HG02678 (cell line): Measurements from ENCODE around the gene PCDH12.

ENCODE experiments used
- ATAC-seq: cut with Tn5 transposase; IDR thresholded peaks from one replicate; pipeline ENCODE4 v1.9.1; 2021; ENCODE audit warnings: mild to moderate bottlenecking, moderate library complexity; ENCODE audit not compliant: unreplicated experiment

The PCDH12 gene

DNA sequence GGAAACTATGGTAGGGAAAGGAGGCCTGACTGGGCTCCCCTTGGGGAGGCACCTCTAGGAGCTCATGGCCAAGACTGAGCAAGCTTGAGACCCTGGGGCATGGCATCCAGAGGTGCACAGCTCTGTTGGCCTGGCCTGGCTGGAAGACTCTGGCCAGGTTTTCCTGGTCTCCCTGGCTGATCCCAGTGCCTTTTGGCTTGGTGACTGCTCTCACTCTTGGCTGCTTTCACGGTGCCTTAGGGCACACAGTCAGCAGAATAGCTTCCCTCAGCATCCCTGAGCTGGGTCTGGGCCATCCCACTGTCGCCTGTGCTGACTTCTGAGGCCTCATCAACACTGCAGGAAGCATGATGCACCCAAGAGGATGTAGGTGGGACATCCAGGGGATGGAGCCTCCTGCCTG, 47.7 kb downstream of the PCDH12 start:
- ATAC-seq = no peak

DNA sequence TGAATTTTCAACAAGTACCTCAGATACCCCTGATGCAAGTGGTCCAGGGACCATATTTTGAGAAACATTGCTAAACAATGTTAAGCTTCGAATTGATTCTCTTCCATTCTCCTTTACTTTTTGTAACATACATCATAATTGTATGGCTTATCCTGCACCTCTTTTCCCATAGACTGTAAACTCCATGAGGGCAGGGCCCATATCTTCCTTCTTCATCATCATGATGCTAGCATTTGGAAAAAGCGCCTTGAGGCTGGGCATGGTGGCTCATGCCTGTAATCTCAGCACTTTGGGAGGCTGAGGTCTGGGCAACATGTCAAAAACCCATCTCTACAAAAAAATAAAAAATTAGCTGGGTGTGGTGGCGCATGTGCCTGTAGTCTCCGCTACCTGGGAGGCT, 48.8 kb downstream of the PCDH12 start:
- ATAC-seq = no peak

DNA sequence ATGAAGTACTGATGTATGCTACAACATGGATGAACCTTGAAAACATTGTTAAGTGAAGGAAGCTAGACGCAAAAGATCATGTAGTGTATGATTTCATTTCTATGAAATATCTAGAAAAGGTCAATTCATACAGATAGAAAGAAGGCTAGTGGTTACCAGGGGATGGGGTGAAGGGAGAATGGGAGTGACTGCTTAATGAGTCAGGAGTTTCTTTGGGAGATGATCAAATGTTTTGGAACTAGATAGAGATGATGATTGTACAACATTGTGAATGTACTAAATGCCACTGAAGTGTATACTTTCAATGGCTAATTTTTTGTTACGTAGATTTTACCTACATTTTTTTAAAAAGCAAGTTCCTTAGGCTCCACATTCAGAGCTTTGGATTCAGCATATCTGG, 49.2 kb downstream of the PCDH12 start:
- ATAC-seq = no peak

DNA sequence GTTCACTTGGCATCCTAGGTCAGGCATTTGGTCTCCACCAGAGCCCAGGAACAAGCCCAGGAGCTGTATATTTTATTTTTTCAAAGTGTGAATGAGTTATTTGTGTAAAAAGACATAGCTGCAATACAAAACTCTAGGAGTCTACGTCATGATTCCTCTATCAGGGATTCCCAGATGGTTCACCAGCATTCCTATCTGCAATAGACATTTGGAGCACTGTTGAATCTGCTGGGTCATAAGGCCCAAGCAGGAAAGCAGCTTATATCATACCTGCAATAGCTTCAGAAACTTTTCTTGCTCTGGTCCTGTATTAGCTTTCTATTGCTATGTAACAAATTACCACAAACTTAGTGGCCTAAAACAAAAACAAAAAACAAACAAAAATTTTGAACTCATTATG, 51.0 kb downstream of the PCDH12 start:
- no peak for ATAC-seq

DNA sequence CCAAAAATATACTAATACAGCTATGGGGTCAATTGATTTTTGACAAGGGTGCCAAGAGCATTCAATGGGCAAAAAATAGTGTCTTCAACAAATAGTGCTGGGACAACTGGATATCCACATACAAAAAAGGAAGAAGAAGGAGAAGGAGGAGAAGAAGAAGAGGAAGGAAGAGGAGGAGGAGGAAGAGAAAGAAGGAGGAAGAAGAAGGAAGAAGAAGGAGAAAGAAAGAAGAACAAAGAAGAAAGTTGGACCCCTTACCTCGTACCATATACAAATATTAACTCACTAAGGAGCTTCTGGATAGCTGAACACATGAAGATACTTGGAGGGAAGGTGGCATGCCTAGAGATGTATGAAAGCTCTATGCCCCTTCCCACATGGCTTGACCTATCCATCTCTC, 51.5 kb downstream of the PCDH12 start:
- no peak for ATAC-seq

DNA sequence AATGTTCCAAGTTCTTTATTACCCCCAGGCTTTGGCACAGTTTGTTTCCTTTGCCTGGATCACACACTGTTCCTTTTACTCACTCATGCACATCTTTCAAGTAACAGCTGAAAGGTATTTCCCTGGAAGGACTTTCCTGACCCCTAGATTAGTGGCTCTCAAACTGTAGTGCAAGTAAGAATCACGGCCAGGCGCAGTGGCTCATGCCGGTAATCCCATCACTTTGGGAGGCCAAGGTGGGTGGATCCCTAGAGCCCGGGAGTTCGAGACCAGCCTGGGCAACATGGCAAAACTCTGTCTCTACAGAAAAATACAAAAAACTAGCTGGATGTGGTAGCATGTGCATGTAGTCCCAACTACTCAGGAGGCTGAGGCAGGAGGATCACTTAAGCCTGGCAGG, 53.5 kb downstream of the PCDH12 start:
- no peak for ATAC-seq

DNA sequence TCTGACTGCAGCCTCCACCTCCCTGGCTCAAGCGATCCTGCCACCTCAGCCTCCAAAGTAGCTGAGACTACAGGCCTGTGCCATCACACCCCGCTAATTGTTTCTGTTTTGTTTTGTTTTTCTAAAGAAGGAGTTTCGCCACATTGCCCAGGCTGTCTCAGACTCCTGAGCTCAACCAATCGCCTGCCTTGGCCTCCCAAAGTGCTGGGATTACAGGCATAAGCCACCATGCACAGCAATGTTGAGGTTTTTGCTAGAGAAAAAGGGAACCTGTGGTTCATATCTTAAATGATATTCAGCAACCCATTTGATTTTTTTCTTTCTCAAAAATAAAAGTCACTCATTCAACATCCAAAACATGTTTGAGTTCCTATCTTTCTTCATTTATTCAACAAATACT, 54.7 kb downstream of the PCDH12 start:
- ATAC-seq = no peak

DNA sequence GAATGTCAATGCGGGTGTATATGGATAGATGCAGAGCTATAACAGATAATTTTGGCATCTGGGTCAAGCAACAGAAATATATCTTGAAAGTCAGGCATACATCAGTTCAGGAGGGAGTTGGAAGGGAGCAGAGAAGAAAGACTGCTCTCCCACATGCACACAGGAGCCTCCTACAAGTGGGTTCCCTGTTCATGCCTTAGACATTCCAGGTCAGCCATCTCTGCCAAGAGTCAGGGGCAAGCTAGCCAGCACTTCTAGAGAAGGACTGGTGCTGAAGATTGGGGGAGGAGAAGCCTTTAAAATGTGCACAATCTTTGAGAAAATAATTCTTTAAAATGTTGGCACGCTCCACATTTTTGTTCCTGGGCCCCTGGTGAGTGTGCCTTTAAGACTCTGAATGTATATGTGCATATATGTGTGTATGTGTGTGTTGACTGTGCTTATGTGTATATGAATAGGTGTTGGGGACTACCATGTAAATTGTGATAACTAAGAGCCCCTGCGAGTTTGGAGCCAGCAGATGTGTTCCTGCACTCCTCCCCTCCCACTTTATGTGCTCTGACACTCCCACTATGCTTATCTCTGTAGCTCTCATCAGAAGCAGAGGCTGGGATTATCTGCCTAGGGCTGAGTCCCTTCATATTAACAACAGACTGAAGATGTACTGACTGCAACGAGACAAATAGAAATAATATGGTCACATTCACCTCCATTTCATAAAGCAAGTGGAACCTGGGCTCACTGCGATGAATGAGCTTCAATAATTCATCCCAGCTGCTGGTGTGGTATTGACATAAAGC, 55.8 kb downstream of the PCDH12 start:
- ATAC-seq = no peak

DNA sequence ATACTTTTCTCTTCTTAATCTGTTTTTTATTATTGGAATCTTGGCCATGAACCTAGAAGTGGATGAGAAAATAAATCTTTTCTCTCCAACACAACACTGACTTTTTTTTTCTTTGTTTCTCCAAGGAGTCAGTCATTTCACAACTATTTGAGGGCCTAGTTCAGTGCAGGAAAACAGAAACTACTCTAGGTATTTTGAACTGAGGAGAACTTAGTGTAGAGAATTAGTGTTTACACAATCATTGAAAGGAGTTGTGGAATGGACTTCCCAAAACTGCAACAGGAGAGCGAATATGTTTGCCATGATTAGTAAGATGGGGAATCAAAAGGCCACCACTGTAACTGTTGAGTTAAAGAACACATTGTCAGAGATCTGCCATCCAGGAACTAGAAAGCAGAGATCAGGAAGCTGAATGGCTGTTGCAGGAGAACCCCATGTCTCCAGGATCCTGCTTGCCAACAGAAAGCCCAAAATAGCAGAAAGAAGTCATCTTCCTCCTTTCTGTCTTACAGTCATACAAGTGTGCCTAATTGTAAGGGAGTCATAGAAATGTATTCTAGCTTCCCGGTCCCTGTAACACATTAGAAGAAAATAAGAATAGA, 59.5 kb downstream of the PCDH12 start:
- no peak for ATAC-seq

DNA sequence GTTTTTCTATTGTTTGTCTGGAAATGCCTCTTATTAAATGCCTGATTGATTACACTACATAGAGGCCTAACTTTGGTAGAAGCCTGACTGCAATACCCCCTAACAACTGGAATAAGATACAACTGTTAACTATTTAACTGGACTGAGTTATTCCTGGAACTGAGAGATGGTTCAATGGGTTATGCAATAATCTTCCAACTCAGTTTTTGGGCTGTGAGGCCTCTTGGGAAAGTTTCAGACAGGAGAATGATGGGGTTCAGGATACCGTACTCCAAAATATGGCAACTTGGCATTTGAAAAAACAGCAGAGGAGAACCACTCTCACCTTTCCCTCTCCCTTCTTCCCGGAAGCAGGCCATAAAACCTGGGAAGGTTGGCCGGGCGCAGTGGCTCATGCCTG, 60.6 kb downstream of the PCDH12 start:
- ATAC-seq = no peak
